HG02678 (cell line): ENCODE measurements around the gene TMEM198.

Experiments
- ATAC-seq: cut with Tn5 transposase; IDR thresholded peaks from one replicate; pipeline ENCODE4 v1.9.1; 2021; ENCODE audit warnings: mild to moderate bottlenecking, moderate library complexity; ENCODE audit not compliant: unreplicated experiment

The TMEM198 gene

GRCh38 chr2:219508971-219509779, 34.7 kb upstream of the TMEM198 start:
- peak; percentile 10 for ATAC-seq

GRCh38 chr2:219509780-219510511, 33.9 kb upstream of the TMEM198 start:
- ATAC-seq: peak; percentile 80

- no peak for ATAC-seq
Measured at GRCh38 chr2:219510512-219511135, 33.2 kb upstream of the TMEM198 start.

- no peak for ATAC-seq
Measured at GRCh38 chr2:219511547-219512325, 32.1 kb upstream of the TMEM198 start.

GRCh38 chr2:219512524-219513216, 31.2 kb upstream of the TMEM198 start:
- no peak for ATAC-seq

- ATAC-seq: no peak
Measured at GRCh38 chr2:219513787-219514186, 30.0 kb upstream of the TMEM198 start.

- no peak for ATAC-seq
Measured at GRCh38 chr2:219514196-219514761, 29.5 kb upstream of the TMEM198 start, which contains the start of gene ASIC4. Gene ASIC4 (plus strand): TSS chr2:219514482. CDS start chr2:219514725, 243 bp downstream.

- ATAC-seq: no peak
Measured at GRCh38 chr2:219514836-219515235, 29.0 kb upstream of the TMEM198 start.

- no peak for ATAC-seq
Measured at GRCh38 chr2:219515874-219516629, 27.8 kb upstream of the TMEM198 start.

GRCh38 chr2:219516888-219517287, 26.9 kb upstream of the TMEM198 start:
- no peak for ATAC-seq

GRCh38 chr2:219517954-219518778, 25.7 kb upstream of the TMEM198 start:
- ATAC-seq: no peak

GRCh38 chr2:219519526-219519916, 24.3 kb upstream of the TMEM198 start:
- ATAC-seq: no peak

- ATAC-seq: no peak
Measured at GRCh38 chr2:219520079-219520478, 23.7 kb upstream of the TMEM198 start.

- no peak for ATAC-seq
Measured at GRCh38 chr2:219521066-219521880, 22.6 kb upstream of the TMEM198 start.

- ATAC-seq: no peak
Measured at GRCh38 chr2:219522111-219523030, 21.5 kb upstream of the TMEM198 start.

GRCh38 chr2:219523031-219523671, 20.7 kb upstream of the TMEM198 start:
- ATAC-seq: no peak
